T-helper 1 cell treated with Interleukin-12 subunit alpha and Interleukin-12 subunit beta and Interleukin-4 antibody, amounts not matched to agents 30 ng/mL and 1 ng/mL, for 36 hours (primary cell): ENCODE results near the gene ACOX1. TPM values are rescaled to one million over a fixed set of nuclear protein-coding genes. Genes with fewer than 3 reads are reported as not detected.

Experiments used
- intact Hi-C: fragments of 100-400 bp; cut with micrococcal nuclease; formaldehyde crosslinking; loops from one replicate; pipeline ENCODE4 v1.15.1; 2024
- total RNA-seq: library from RNA; stranded (reverse); gene quantifications from 2 replicates; pipeline ENCODE4 v1.2.3, GENCODE V29; 2022

ACOX1 gene
- total RNA-seq, 1 donor from 2014 or later: 38.1 TPM

- intact Hi-C loops: loop anchor here (1.0 to 2.0 kb wide), 9 partner anchors 36 to 616 kb away; partner anchors contain the start of genes ACOX1, EXOC7, TEN1 and TRIM65
Measured at GRCh38 chr17:75940727-75941441, 38.1 kb downstream of the ACOX1 start, which contains the start of gene FBF1. Gene FBF1, minus strand, starts transcription at chr17:75941042. Its CDS starts 2,893 bp downstream, at chr17:75938149.

GRCh38 chr17:75937652-75938051 lies 41.3 kb downstream of the ACOX1 start:
- intact Hi-C loops: no loop called here

GRCh38 chr17:75933808-75934207 lies 45.2 kb downstream of the ACOX1 start:
- intact Hi-C loops: no loop called here

- intact Hi-C loops: no loop called here
Measured at GRCh38 chr17:75932852-75933251, 46.1 kb downstream of the ACOX1 start.

- intact Hi-C loops: no loop called here
Measured at GRCh38 chr17:75931062-75931461, 47.9 kb downstream of the ACOX1 start.

- intact Hi-C loops: no loop called here
Measured at GRCh38 chr17:75927286-75927922, 51.6 kb downstream of the ACOX1 start.

- intact Hi-C loops: no loop called here
Measured at GRCh38 chr17:75926456-75926855, 52.5 kb downstream of the ACOX1 start.

GRCh38 chr17:75925912-75926311 lies 53.1 kb downstream of the ACOX1 start:
- intact Hi-C loops: no loop called here

- intact Hi-C loops: no loop called here
Measured at GRCh38 chr17:75925103-75925502, 53.9 kb downstream of the ACOX1 start.

GRCh38 chr17:75922963-75923874 lies 55.7 kb downstream of the ACOX1 start:
- intact Hi-C loops: no loop called here

GRCh38 chr17:75922173-75922961 lies 56.6 kb downstream of the ACOX1 start:
- intact Hi-C loops: no loop called here

- intact Hi-C loops: no loop called here
Measured at GRCh38 chr17:75921596-75921995, 57.4 kb downstream of the ACOX1 start.

- intact Hi-C loops: no loop called here
Measured at GRCh38 chr17:75920045-75920560, 58.9 kb downstream of the ACOX1 start.

GRCh38 chr17:75919611-75920010 lies 59.4 kb downstream of the ACOX1 start:
- intact Hi-C loops: no loop called here

GRCh38 chr17:75917917-75918445 lies 61.0 kb downstream of the ACOX1 start:
- intact Hi-C loops: no loop called here

GRCh38 chr17:75917141-75917916 lies 61.6 kb downstream of the ACOX1 start:
- intact Hi-C loops: no loop called here

- intact Hi-C loops: no loop called here
Measured at GRCh38 chr17:75915268-75915667, 63.7 kb downstream of the ACOX1 start.

- intact Hi-C loops: no loop called here
Measured at GRCh38 chr17:75914643-75915267, 64.2 kb downstream of the ACOX1 start.

- intact Hi-C loops: no loop called here
Measured at GRCh38 chr17:75913537-75914210, 65.3 kb downstream of the ACOX1 start.
